Adrenal gland (tissue), 5 donors: ENCODE results near the gene SLC41A1.

Experiments
- CTCF ChIP-seq, 6 experiments: fragments of 450-650 bp in 4 of 6; fragments of 200-600 bp in 2 of 6; sonication (generic) in 1 of 6; IDR thresholded peaks; 1 replicate in 5 of 6; 2 replicates in 1 of 6; pipeline versions ENCODE4 v1.5.1 to v1.8.0; 2016 to 2021; ENCODE audit warnings: antibody characterized with exemption in 6 of 6, mild to moderate bottlenecking in 2 of 6, moderate library complexity in 1 of 6
- POLR2A ChIP-seq, 2 donors: fragments of 450-650 bp; IDR thresholded peaks; one replicate each; pipeline ENCODE4 v1.6.1; 2017; ENCODE audit warnings: antibody characterized with exemption in 2 of 2, mild to moderate bottlenecking in 2 of 2, moderate library complexity in 1 of 2
- donor health status: DM: no; HTN: no; CAD: no.

DNA sequence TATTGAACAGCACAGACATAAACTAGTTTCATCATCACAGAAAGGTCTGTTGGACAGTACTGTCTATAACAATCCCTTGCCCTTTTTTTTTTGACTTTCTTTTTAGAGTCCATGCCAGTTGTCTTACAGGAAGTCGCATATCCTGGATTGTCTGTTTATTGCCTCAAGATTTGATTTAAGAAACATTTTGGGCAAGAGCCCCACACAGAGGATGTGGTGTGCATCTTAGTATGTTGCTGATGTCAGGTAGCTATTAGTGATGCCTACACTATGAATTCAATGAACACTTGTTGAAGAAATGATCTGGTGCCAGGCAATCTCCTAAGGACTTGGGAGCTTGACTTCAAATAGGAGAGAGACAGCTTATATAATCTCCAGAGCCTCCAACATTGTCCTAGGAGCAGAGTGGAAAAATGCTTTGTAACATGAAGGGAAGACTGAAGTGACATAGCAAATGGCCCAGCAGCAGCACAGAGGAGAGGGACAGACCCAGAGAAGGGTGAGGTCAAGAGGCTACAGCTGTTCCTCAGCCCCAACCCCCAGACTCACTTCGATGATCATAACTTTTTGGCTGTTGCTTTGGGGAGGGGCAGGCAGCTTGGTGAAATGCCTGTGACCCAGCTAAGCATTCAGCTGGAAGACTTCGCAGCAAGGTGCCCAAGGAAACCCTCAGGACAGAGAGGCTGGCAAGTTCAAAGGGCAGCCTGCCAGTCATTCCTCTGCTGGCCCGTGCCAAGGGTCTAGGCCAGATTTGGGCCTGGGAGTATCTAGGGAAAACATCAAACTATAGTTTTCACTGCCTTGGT is 30.2 kb downstream of the SLC41A1 start:
- no peak for TF ChIP-seq CTCF (IDR thresholded peaks at IDR 0.05)
- TF ChIP-seq POLR2A (IDR thresholded peaks at IDR 0.05), result no peak
